ENCODE results near the gene KCNQ1OT1.

GRCh38 chr11:2684581-2684980 lies 15.2 kb downstream of the KCNQ1OT1 start:
- no peak for TF ChIP-seq CTCF (IDR thresholded peaks at IDR 0.05)
- TF ChIP-seq ETV6 (CRISPR knock-in tag; IDR thresholded peaks at IDR 0.05): no peak
- TF ChIP-seq PREB (CRISPR knock-in tag; IDR thresholded peaks at IDR 0.05; ENCODE audit: borderline replicate concordance): no peak
- TF ChIP-seq TEAD4 (CRISPR knock-in tag; IDR thresholded peaks at IDR 0.05): no peak
- no peak for TF ChIP-seq FOXP1 (CRISPR knock-in tag; IDR thresholded peaks at IDR 0.05; ENCODE audit: borderline replicate concordance)
